Activated T-cell treated with anti-CD3 and anti-CD28 coated beads for 4 hours (primary cell): ENCODE results near the gene ZMIZ2.
"Not testable (repeated sequence)": the region's sequence is repeated elsewhere in the genome, so short reads cannot be mapped to it uniquely, and the experiment has no call there.

Source experiments
- DNase-seq: peaks from one replicate; pipeline ENCODE4 v3.0.0-alpha.2; 2020

Gene ZMIZ2

DNA sequence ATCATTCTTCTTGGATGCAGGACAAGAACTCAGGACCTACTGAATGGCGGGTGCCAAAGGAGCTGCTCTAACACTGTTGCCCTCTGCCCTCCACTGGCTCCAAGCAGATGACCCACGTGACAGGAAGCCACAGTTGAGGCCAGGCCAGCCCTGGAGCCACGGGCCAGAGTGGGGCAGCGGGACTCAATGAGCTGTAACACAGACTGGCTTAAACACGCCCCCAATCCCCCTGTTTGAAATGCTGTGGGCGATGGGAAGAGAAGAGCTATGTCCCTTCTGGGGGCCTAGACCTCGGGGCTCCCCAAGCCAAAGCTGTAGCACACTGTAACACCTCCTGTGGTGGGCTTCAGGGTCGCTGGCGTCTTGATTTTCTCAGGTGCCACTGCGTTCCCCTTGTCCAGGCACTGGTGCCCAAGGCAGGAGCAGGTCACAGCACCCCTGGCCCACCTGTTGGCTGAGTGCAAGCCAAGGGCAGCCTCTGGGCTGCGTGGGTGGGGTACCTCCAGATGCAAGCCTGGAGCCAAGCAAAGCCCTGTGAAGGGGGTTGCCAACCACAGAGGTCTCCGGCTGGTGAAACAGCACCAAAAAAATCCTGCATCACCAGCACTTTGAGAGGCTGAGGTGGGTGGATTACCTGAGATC, 18.6 kb upstream of the ZMIZ2 start:
- no peak for DNase-seq

DNA sequence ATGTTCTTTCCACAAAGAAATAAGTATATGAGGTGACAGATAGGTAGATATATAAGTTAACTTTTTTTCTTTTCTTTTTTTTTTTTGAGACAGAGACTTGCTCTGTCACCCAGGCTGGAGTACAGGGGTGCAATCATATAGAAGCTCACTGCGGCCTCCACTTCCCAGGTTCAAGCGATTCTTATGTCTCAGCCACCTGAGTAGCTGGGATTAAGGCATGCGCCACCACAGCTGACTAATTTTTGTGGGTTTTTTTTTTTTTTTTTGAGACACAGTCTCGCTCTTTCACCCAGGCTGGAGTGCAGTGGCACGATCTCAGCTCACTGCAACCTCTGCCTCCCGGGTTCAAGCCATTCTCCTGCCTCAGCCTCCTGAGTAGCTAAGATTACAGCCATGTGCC, 15.7 kb upstream of the ZMIZ2 start:
- DNase-seq: not testable (repeated sequence)

DNA sequence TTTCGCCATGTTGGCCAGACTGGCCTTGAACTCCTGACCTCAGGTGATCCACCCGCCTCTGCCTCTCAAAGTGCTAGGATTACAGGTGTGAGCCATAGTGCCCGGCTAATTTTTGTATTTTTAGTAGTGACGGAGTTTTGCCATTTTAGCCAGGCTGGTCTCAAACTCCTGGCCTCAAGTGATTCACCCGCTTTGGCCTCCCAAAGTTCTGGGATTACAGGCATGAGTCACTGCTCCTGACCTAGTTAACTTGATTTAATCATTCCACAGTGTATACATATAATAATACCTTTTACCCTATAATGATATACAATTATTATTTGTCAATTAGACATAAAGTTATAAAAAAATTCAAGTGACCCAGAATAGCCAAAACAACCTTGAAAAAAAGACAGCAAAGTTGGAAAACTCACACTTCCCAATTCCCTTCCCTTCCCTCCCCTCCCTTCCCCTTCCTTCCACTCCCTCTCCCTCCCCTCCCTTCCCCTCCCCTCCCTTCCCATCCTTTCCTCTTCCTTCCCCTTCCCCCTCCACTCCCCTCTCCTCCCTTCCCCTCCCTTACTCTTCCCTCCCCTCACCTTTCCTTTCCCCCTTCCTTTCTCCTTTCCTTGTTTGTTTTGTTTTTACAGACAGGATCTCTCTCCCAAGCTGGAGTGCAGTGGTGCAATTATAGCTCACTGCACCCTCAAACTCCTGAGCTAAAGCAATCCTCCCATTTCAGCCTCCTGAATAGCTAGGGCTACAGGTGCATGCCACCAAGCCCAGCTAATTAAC, 14.8 kb upstream of the ZMIZ2 start:
- no peak for DNase-seq

DNA sequence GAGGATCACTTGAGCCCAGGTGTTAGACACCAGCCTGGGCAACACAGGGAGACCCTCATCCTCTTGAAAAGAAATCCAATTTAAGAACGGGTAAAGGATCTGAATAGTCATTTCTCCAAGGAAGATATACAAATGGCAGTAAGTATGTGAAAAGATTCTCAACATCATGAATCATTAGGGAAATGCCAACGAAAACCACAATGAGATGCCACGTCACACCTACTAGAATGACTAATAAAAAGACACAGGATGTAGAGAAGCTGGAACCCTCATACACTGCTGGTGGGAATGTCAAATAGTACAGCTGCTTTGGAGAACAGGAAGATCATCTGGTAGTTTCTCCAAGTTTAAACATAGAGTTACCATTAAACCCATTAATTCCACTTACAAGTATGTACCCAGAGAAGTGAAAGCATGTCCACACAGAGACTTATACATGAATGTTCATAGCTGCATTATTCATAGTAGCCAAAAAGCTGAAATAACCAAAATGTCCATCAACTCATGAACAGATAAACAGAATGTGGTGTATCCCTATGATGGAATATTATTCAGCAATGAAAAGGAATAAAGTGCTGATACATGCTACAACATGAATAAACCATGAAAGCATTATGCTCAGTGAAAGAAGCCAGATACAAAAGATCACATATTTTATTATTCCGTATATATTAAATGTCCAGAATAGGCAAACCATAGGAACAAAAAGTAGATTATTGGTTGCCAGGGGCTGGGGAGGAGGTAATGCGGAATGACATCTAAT, 13.1 kb upstream of the ZMIZ2 start:
- DNase-seq: peak; percentile 39

DNA sequence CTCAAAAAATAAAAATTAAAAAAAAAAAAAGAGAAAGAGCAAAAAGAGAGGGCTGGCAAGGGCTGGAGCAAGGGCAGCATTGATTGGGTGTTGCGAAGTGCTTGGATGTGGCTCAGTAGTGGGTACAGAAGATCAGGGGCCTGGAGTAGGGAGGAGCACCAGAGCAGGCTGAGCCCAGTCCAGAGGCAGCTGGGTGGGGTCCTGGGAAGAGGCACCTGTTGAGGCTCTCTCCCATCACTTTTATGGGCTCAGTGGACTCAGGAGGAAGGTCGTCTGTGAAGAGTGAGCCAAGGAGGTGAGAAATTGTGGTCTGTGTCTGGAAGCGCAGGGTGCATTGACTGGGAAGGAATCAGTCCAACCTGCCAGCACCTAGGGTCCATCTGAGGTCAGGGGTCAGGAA, 11.8 kb upstream of the ZMIZ2 start:
- no peak for DNase-seq

DNA sequence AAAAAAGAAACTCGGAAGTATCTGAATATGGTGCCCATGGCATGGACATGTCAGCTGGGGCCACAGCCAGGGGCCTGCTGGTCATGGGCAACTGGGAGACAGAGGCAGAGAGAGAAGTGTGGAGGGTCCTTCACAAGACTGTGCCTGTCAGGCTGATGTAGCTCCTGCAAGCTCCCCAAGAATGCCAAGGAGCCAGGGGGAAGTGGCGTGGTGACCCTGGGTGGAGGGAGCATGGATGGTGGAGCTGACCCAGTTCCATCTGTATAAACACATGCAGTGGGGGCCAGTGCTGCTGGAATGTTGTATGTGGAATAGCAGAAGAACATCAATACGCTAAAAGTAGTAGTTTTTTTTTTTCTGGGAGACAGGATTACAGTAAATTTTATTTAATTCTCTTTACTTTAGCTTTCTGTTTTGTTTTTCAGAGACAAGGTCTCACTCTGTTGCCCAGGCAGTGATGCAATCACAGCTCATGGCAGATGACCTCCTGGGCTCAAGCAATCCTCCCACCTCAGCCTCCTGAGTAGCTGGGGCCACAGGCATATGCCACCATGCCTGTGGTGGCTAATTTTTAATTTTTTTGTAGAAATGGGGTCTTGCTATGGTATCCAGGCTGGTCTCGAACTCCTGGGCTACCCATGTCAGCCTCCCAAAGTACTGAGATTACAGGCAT, 10.5 kb upstream of the ZMIZ2 start:
- no peak for DNase-seq

DNA sequence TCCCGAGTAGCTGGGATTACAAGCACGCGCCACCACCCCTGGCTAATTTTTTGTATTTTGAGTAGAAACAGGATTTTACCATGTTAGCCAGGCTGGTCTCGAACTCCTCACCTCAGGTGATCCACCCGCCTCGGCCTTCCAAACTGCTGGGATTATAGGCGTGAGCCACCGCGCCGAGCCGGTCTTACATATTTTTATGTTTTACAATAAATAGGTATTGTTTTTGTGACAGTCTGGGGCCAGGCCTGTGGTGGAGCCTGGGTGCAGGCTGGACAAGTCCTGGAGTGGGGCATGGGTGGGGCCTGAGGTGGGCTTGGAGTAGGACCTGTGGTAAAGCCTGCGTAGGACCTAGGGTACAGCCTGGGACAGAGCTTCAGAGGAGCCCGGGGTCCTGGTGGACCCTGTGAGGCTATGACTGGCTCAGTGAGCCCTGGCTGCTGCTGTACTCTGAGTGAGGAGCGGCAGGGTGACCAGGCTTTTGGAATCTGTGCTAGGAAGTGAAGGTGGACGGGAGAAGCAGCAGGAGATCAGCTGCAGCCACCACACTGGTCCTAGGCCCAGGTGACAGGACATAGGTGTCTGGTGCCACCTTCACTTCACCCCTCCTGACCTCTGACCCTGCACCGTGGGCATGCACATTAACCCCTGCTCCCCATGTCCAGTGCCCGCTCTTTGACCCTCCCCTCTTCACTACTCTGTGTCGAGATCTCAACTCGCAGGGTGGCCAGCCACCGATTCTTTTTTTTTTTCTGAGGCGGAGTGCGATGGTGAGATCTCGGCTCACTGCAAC, 9.6 kb upstream of the ZMIZ2 start:
- no peak for DNase-seq

DNA sequence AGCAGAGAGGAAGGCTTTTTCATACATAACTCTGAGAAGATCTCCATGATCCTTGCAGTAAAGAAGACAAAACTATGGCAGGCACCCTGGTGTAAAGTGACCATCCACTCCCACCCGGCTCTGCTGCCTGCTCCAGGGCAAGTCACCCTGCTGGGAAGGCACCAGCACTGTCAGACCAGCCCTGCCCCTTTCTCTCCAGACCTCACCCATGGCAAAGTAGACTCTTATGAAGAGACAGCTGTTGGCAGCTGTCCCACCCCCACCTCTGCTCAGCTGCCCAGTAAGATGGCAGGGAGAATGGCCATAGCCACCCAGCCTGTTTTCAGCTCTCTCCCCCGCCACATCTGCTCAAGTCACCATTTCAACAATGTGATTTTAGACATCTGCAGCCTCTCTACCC, 8.6 kb upstream of the ZMIZ2 start:
- no peak for DNase-seq

DNA sequence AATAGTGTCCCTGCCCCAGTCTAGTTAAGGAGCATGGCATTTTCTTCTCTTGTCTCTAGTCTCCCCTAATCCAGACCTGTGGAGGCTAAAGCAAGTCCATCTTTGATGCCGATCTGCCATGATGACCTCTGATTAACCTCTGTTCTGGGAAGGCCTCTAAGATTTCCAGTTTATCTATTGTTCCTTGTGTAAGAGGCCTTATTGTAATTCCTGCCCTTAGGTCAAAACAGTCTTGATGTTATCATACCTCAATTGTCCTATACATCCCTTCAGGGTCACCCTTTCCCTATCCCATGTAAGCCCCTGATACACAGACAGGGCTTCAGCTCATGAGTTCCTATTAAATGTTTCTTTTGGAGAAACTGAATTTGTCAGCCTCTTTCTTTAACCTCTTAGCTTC, 4.9 kb upstream of the ZMIZ2 start:
- DNase-seq: no peak

DNA sequence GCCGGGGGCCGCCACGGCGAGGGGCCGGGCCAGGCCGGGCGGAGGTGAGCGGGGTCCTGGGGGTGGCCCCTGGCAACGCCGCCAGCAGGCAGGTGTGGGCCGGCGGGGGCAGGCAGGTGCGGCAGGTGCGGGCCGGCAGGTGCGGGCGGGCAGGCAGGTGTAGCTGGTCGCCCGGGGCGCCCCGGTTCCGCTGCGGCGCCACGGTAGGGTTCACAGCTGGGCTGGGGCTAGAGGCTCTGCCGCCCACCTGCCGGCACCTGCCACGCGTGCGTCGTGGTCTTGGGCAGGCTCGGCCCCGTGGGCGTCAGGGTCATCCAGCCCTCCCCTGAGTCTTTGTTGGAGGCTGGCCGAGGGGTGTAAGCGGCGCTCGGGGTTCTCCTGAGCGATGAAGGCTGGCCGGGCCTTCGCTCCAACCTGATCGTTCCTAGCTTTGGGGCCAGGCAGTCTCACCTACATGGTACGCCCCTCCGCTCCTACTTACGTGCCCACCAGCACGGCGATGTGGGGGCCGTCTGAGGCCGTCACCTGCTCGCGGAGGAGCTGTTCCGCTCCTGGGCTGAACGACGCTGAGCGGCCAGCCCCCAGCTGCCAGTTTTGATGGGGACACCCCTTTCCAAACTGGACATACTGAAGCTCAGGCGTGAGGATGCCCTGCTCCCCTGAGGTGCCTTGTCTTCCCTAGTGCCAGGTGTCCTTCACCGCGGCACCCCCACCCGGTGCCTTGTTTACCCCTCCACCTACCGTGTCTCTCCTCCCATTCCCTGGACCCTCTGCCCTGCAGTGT, 493 bp downstream of the ZMIZ2 start:
- DNase-seq: no peak

DNA sequence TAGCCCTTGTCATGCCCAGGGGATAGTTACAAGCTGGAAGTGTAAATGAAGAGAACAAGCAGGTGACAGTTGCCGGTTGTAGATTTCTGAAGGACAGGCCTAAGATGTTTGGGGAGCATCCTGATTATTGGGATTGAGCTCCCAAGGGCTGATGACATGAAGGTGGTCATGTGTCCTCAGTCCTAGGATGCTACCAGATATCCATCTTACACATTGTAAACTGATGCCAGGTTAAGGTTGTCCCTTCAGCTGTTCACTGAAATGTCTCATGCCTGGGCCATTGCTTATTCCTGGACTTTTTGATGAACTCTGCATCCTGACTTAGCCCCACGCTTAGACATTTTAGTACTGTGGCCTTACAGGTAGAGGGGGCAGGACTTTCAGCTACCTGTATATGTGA, 1.3 kb downstream of the ZMIZ2 start:
- DNase-seq: no peak

DNA sequence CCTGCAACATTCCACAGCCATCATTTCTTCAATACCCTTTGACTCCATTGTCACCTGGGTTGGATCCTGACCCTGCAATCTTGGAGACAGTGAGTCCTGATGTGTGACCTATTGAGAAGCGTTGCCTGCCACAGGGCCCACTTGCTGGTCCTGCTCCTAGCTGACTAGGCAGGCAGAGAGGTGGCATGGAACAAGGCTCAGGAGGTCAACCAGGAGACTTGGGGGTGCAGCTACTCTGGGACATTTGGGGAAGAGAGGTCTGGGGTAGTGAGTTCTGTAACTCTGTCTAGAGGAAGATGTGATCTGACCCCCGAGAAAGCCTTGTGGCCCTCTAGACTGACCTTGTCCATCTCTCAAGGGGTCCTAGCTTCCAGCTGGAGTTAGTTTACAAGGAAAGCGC, 1.8 kb downstream of the ZMIZ2 start:
- no peak for DNase-seq

DNA sequence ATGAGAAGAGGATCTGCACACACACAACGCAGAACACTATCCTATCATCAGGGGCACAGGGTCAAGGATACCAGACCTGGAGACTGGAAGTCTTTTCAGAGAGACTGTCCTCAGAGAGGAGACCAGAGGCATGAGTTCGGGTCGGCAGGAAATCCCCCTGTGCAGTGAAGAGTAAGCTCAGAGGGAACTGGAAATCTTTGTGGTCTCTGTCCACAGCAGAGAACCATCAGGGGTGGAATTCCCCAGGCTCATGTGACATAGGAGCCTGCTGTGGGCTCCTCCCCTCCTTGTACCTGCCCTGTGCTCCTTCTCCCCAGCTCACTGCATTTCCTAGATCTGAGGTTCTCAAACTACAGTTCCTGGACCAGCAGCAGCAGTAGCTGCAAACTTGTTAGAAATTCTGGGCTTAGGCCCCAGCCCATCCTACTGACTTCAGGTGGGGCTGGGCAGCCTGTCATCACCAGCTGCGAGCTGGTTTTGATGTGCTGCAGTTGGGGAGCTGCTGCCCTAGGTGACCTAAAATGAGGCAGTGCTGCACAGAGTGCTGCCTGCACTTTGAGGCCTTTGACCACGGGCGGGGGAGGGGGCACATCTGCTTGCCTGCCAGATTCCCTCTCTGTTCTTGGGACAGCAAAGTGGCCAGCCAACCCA, 2.4 kb downstream of the ZMIZ2 start:
- DNase-seq: peak; percentile 37

DNA sequence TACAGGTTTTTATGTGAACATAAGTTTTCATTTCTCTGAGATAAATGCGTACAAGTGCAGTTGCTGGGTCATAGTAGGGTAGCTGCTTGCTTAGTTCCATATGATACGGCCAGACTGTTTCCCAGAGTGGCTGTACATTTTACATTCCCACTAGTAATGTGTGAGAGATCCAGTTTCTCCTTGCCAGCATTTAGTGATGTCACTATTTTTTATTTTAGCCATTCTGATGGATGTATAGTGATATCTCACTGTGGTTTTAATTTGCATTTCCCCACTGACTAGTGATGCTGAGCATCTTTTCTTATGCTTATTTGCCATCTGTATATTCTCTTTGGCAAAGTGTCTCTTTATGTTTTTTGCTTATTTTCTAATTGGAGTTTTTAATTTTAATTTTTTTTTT, 4.2 kb downstream of the ZMIZ2 start:
- no peak for DNase-seq

DNA sequence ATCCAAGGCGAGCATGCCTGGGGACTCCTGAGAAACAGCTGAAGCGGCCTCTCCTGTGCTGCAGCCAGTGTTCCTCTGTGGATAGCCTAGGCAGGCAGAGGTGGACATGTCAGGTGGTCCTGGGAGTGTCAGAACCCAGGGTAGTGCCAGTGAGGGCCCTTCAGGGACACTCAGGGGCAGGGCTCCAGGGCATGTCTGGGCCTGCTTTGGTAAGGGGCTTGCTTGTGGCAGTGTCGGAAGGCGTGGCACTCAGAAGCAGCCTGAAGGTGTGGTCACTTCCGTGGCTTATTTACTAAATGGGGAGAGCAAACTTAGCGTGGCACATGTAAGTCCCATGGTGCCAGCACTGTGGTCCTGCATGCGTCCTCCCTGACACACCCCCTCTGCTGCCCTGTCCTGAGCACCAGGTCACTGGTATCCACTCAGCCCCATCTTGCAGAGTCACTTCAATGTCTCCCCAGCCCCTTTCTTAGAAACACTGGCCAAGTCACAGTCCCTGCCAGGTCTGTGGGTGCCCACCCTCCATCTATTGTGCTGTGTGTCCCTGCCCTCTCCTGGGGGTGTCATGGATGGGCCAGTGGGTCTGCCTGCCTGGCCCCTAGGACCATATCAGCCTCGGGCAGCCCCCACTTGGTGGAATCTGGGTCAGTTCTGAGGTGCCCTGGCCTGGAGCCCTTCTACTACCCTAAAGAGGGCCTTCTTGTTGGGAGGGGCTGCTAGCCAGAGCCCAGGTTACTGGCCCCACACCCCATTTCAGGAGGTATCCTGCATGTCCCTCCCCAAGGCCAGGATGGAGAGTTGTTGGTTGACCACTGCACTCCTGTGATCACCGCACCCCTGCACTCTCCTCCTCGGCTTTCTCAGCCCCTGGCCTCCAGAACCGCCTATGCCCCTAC, 6.4 kb downstream of the ZMIZ2 start:
- DNase-seq: no peak

DNA sequence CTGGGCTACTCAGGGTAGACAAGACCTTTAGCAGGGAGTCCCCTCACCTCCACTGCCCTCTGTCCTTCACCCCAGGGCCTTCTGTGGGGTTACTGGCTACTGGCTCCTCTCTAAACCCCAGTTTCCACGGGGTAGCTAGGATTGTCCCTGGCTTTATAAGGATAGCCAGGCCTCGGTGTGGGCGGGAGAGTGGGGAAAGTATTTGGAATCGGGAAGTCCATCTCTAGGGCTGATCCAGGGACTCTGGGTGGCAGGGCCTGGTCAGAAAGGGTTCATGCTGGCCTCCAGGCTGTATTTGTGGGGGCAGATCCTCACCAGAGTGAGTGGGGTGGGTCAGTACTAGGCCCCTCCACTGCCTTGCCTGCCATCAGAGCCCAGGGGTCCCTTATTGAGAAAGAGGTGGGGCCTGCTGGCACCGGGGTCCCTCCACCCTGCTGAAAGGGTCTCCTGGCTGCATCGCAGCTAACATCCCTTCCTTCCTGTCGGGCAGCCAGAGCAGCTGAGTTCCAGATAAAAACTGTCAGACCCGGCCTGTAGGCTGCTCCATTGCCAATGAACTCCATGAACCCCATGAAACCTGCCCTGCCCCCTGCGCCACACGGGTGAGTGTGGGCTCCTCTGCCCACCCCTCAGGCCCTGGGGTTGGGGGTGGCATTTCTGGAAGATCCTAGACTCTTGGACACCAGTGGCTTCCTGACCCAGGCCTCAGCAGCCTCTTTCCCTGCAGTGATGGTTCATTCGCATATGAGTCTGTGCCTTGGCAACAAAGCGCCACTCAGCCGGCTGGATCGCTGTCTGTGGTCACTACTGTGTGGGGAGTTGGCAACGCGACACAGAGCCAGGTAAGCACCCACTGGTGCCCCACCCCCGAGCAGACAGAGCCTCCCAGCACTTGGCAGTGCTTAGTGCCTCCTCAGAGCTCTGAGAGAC, 7.3 kb downstream of the ZMIZ2 start:
- DNase-seq: no peak

DNA sequence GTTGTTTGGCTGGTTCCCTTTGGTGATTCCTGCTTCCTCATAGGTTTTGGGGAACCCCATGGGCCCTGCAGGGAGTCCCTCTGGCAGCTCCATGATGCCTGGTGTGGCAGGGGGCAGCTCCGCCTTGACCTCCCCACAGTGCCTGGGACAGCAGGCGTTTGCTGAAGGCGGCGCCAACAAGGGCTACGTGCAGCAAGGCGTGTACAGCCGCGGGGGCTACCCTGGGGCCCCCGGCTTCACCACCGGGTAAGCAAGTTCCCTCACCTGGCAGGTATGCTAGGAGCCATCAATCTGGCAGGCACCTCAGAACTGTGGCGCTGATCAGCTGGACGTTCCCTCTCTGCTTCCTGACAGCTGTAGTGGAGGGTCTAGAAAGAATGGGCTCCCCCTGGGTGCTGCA, 8.3 kb downstream of the ZMIZ2 start:
- no peak for DNase-seq

DNA sequence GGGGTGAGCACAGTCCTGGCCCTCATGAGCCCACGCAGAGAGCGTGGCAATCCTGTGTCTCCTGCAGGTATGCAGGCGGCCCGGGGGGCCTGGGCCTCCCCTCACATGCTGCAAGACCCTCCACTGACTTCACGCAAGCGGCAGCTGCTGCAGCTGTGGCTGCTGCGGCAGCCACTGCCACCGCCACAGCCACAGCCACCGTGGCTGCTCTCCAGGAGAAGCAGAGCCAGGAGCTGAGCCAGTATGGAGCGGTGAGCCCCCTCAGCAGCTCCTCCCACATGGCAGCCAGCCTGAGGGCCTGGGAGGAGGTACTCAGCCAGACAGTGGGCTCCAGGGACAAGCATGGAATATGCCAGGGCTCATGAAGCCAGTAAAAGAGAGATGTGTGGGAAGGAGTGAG, 8.7 kb downstream of the ZMIZ2 start:
- no peak for DNase-seq

DNA sequence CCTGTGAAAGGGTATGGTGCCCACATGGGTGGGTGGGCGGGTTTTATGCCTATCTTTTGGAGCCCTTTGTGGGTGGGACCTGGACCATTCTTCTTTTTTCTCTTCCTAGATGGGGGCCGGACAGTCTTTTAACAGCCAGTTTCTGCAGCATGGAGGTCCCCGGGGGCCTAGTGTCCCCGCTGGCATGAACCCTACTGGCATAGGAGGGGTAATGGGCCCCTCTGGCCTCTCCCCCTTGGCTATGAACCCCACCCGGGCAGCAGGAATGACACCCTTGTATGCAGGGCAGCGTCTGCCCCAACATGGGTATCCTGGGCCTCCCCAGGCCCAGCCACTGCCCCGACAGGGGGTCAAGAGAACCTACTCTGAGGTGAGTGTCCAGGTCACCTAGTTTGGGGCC, 9.1 kb downstream of the ZMIZ2 start:
- no peak for DNase-seq
